ENCODE results near the gene NUDT5.

NUDT5 gene

DNA sequence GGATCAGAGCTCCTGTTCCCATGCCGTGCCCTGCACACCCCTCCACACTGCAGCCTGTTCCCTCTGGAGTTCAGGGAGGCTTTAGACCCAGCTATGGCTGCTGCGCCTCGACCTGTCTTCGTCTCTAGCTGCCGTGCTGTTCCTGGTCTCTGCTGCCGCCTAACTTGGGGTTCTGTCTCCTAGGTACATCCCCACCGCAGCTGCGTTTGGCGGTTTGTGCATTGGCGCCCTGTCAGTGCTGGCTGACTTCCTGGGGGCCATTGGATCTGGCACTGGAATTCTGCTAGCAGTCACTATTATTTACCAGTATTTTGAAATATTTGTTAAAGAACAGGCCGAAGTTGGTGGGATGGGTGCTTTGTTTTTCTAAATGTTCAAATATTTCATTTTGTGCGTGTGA lies 31.6 kb downstream of the NUDT5 start:
- no peak for DNase-seq (ENCODE audit: low spot score)

GRCh38 chr10:12162927-12163326 lies 32.8 kb downstream of the NUDT5 start:
- DNase-seq (ENCODE audit: low spot score): no peak

DNA sequence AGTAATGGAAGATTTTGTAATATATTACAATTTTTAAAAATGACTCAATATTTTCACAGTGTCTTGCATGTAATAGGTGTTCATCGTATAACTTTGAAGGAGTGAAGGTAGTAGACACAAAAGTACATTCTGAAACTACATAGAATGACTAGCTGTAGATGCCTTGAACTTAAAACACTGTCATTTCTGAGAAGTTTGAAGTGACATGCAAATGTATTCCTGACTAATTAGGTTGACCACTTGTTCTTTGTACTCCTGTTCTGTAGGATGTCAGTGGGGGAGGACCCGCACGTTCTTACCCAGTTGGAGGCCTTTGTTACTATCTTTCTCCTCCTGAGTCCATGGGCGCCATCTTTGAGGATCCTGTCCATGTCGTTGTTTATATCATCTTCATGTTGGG lies 35.0 kb downstream of the NUDT5 start:
- DNase-seq (ENCODE audit: low spot score): no peak

DNA sequence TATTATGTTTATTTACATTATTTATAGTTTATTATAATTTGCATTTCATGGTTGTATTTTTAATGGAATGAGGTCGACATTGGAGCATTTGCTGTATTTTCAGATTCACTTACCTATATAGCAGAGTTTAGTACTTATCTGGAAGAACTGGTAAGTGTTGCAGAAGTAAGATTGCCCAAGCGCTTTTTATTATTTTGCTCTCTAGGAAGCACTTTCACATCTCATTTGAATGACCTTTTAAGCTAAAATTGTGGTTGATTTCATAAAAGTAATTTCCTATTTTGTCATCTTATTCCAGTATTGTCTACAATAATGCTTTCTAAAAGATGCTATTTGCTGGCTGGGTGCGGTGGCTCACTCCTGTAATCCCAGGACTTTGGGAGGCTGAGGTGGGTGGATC lies 37.6 kb downstream of the NUDT5 start:
- DNase-seq (ENCODE audit: low spot score): no peak

DNA sequence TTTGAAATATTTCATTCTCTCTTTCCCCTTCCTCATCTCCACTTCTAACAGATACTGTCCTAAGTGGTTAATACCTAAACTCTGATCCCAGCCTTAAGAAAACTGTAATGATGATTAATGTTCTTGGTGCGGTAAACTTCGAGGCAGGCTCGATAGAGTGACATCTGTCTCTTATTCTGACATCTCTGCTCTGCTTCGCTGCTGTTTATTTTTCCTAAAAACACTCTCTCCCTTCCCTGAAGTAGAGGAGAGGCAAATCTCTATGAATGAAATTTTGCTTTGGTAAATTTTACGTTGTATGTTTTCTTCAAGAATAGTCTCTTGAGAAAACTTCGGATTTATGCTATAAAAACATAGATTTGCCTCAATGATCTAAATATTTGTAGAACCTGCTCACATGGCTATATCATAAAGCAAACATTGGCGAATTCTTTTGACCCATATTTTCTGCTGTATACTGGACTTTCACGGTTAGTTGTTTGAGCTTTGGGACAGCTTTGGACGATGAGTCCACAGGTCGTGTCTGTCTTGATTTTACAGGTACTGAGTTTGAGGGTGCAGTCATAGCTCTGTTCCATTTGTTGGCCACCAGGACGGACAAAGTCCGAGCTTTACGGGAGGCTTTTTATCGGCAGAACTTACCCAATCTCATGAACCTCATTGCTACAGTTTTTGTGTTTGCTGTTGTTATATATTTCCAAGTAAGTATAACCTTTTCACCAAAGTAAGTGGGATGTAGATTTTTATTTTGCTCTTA lies 39.1 kb downstream of the NUDT5 start:
- no peak for DNase-seq (ENCODE audit: low spot score)

GRCh38 chr10:12154516-12154915 lies 41.2 kb downstream of the NUDT5 start:
- no peak for DNase-seq (ENCODE audit: low spot score)

DNA sequence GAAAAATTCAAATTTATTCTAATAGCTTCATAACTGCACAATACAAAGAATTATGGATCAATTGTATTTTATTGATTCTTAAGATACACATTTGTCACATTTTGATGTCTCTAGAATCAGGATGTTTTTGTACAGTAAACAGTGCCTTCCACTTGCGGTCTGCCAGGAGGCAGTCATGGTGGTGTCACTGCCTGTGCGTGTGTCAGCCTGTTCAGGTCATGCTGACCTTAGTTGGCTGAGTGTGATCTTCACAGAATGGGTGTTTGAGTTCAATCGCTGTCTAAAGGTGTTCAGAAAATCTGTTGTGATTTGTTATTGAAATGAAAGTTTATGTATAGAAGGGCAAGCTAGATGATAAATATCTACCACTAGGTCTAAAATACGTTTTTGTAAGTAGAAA lies 45.5 kb downstream of the NUDT5 start:
- no peak for DNase-seq (ENCODE audit: low spot score)

DNA sequence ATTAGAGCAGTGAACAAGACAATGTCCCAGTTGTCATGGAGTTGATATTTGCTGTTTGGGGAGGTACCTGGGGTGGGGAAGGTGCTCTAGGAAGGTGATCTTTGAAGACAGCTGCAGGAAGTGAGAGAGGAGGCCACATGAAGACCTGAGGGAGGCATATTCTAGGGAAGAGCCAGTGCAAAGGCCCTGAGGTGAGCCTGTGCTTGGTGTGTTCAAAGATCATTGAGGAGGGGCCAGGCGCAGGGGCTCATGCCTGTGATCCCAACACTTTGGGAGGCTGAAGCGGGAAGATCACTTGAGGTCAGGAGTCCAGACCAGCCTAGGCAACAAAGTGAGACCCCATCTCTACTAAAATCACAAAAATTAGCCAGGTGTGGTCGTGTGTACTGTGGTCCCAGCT lies 51.2 kb downstream of the NUDT5 start:
- DNase-seq (ENCODE audit: low spot score): no peak

GRCh38 chr10:12140038-12140437 lies 55.7 kb downstream of the NUDT5 start:
- DNase-seq (ENCODE audit: low spot score): no peak

DNA sequence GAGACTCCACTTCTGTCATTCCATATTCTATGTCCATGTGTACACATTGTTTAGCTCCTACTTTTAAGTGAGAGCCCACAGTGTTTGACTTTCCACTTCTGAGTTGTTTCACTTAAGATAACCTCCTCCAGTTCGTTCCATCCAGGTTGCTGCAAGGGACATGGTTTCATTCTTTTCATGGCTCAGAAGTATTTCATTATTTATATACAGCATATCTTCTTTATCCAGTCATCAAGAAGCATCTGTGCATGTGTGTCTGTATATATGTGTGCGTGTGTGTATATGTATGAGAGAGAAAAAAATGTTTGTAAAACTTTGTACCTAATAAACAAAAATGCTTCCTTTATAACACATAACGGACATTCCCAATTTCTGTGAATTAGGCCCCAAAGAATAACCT lies 60.1 kb downstream of the NUDT5 start:
- DNase-seq (ENCODE audit: low spot score): no peak

GRCh38 chr10:12130237-12130872 lies 65.3 kb downstream of the NUDT5 start:
- peak; percentile 60 for DNase-seq (ENCODE audit: low spot score)

GRCh38 chr10:12129222-12130111 lies 66.2 kb downstream of the NUDT5 start, which contains the start of gene SEC61A2:
TSS of gene SEC61A2 (plus strand) at chr10:12129677. CDS start at chr10:12129788, 111 bp downstream.
- peak; percentile 97 for DNase-seq (ENCODE audit: low spot score)

DNA sequence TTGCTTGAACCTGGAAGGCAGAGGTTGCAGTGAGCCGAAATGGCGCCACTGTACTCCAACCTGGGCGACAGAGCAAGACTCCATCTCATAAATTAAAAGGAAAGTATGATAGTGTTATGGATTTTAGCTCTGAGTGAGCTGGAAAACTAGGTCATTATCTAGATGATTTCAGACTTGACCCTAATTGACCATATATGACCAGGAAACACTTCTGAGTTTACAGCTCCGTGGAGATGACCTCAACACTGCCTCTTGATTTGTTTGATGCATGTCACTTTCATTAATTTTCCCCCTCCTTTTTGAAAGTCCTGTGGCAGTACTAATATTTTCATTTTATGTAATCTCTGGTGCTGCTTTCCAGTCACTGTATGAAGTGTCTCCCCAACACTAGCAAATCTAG lies 74.0 kb downstream of the NUDT5 start:
- DNase-seq (ENCODE audit: low spot score): no peak

Measured in ecto neural progenitor cell (in vitro differentiated cells).